NOMO-1 treated with dmso at 0.1 percent for 144 hours (cell line): ENCODE results near the gene F2RL2.

Source experiments
- DNase-seq: peaks from one replicate; lab custom pipeline; 2025; ENCODE audit not compliant: unreplicated experiment; lab: John Stamatoyannopoulos, UW

Gene F2RL2

DNA sequence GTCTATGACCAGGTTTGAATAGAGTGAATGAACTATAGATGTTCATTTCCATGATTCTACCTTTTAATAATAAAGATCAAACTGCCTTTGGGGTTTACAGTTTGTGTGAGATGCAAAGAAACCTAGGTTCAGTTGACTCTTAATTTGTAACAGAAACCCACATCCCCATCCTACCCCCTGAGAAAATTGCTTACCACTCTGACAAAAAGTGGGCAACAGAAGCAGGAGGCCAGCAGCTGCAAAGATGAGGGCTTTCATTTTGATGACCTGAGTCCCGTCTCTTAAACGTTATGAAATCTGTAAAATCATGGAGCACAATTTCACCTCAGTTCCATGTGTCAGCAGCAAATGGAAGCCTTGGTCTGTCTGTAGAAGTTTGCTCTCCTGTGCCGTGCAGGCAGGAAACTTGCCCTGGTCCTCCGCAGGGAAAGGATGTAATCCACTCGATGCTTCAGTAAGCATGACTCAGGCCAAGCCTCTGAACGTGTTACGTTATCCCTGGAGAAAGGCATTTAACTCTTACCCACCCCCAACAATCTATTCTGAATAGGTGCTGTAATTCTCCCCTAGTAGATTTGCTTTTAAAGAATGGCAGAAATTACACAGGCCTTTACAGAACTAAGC, at the start of gene F2RL2:
Gene F2RL2 (minus strand): TSS at position 431 of the 624 bp plus-strand sequence. CDS start 173 bp downstream, at position 258.
- no peak for DNase-seq

DNA sequence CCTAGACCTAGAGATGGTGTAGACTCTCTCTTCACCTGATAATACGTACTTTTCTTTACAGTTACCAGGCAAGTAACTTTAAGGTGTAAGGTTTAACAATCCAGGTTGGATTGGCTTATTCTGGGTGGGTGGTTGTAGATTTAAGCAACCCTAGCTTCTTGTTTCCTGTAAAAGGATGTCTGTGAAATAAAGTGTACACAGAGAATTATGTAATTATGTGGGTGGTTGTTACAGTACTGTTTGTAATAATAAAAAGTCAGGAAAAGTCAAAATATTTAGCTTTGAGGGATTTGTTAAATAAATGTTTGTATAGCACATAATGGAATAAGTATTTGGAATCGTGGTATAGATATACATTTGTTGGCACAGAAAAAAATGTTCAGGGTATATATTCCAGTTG, 49.0 kb upstream of the F2RL2 start:
- DNase-seq, result no peak

- DNase-seq, result no peak
Measured at GRCh38 chr5:76670508-76670907, 47.3 kb upstream of the F2RL2 start.

DNA sequence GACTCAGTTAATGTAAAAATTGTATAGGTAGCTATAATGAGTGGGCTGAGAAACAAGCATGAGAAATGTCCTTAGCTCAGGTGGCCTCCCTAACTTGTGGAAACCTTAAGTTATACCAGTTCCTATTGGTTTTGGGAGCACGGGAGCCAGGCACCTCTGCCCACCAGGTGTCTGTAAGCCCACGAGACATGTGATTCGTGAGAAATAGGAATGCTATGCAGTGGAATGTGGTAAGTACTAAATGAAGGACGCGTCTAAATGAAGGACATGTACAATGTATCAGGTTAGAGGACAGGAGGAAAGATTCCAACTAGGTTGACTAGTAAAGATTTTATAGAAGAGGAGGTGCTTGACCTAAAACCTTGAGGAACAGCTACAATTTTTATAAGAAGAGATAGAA, 46.0 kb upstream of the F2RL2 start:
- DNase-seq, result no peak

GRCh38 chr5:76667495-76667894, 44.3 kb upstream of the F2RL2 start:
- no peak for DNase-seq

DNA sequence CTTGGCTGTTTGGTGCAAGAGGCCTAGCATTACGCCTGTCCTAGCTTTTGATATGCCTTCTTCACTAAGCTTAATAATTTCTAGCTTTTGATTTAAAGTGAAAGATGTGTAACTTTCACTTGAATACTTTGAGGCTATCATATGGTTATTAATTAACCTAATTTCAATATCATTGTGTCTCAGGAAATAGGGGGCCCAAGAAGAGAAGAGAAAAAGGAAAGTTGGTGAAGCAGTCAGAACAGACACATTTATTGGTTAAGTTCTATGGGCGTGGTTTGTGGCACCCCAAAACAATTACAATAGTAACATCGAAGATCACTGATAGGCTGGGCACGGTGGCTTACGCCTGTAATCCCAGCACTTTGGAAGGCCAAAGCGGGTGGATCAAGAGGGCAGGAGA, 40.9 kb upstream of the F2RL2 start:
- DNase-seq, result no peak

DNA sequence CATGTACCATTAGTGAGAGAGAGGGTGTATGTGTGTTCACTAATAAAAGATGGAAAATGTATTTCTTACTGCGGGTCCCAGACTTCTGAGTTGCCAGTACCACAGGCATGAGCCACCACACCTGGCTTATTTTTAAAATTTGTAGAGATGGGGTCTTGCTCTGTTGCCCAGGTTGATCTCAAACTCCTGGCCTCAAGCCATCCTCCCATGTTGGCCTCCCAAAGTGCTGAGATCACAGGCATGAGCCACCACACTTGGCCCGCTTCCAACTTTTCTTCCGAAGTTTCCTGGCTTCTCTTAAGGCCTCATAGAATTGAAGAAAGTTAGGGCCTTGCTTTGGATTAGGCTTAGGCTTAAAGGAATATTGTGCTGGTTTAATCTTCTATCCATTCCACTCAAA, 40.4 kb upstream of the F2RL2 start:
- DNase-seq, result no peak

DNA sequence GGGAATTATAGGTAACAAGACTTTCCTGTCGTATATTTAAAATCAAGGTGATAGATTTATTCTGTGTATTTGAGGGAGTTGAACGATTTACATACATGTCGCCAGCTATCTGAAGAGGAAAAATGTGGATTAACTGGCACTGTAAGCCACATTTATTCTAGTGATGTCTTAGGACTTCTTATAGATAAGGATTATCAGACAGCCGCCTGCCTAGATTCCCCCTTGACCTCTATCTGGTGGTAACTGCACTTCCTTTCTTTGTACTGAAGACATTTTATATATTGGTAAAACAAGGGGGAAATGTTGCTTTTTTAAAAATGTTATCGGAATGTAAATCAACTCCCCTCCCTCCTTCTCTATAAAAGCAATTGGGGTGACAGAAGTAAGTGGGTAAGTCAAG, 39.3 kb upstream of the F2RL2 start:
- DNase-seq, result no peak

- DNase-seq, result no peak
Measured at GRCh38 chr5:76660360-76660759, 37.2 kb upstream of the F2RL2 start.

GRCh38 chr5:76657683-76658311, 34.6 kb upstream of the F2RL2 start:
- no peak for DNase-seq

GRCh38 chr5:76657091-76657490, 33.9 kb upstream of the F2RL2 start:
- no peak for DNase-seq

- DNase-seq, result no peak
Measured at GRCh38 chr5:76652809-76653414, 29.7 kb upstream of the F2RL2 start.

DNA sequence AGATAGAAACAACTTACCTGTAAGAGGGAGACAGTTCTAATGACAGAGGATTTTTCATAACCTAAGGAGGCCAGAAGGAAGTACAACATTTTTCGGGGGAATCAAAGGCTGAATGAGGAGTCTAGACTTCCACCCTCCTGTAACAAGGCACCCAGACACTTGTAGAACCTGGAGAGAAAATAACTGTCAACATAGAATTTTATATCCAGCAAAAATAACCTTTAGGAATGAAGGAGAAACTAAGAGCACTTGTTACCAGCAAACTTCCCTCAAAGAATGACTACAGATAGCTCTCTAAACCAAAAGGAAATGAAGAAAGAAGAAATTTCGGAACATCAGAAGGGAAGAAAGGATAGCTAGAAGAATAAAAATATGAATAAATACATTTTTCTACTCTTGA, 25.9 kb upstream of the F2RL2 start:
- no peak for DNase-seq

DNA sequence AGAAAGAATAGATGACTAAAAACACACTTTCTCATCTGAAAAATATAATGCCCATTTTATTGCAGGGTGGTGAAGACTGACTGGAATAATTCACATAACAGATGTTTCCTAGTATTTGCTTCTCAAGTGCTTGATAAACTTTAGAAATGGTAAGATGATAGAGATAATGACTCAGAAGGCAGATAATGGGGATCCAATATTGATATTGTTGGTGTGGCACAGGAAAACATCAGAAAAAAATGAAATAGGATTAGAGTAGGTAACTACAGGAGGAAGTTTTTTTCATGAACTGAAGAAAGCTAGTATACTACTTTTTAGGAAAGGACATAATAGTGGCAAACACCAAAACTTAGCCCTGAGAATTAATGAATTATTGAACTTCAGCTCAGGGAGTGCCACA, 20.2 kb upstream of the F2RL2 start:
- DNase-seq, result no peak

- no peak for DNase-seq
Measured at GRCh38 chr5:76642390-76643040, 19.3 kb upstream of the F2RL2 start.

- DNase-seq, result no peak
Measured at GRCh38 chr5:76641514-76642120, 18.4 kb upstream of the F2RL2 start.

GRCh38 chr5:76638479-76638878, 15.3 kb upstream of the F2RL2 start:
- DNase-seq, result no peak

- DNase-seq, result no peak
Measured at GRCh38 chr5:76637490-76637889, 14.3 kb upstream of the F2RL2 start.

- DNase-seq, result no peak
Measured at GRCh38 chr5:76634661-76635060, 11.5 kb upstream of the F2RL2 start.

DNA sequence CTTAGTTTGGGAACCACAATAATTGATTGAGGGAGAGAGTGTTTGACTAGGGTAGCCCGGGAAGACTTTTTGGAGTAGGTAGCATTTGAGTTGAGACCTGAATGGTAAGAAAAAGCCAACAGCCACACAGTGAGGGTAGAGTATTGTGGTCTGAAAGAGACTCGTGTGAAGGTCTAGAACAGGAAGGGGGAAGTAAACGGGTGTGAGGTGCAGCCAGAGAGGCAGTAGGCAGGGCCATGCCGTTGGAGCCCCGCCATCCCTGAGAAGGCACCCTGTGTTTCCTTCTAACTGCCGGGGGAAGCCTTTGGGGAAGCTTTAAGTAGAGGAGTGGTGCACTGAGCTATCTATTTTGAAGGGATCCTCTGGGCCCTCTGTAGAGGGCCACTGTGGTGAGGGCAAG, 3.5 kb upstream of the F2RL2 start:
- DNase-seq, result no peak

GRCh38 chr5:76625087-76625815, 2.0 kb upstream of the F2RL2 start:
- DNase-seq, result no peak
